ENCODE data around the gene SKA3.
"Not testable (repeated sequence)": the region's sequence is repeated elsewhere in the genome, so short reads cannot be mapped to it uniquely, and the experiment has no call there.

The SKA3 gene

DNA sequence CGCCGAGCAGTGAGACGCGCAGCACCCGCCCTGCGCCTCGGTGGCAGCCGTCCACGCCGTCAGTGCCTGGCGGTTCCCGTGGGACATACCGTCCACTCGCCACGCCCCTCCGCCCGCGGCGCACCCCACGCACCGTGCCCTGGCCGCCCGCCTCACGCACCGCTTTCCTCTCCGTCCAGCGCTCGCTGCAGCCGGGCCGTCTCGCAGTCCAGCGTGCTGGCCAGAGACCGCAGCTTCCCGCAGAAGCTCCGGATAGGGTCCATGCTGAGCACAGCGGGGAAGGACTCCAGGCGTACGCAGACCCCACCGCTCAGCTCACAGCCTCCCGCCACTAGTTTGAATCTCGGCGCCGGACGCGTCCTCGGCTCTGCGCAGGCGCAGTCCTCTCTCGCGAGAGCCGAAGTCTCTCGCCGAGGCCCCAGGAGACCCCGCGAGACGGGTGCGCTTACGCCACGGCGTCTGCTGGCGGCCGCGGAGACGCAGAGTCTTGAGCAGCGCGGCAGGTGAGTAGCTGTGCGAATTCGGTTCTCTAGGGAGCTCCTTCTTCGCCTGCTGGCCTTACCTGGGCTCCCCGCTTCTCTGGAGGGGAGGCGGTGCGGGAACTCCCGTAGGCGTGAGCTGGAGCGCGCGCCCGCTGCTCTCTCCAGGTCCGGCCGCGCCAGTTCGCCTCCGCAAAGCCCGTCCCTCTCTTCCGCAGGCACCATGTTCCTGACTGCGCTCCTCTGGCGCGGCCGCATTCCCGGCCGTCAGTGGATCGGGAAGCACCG, at the start of gene SKA3, which contains the start of gene MRPL57:
Gene SKA3 (minus strand): TSS at position 338 of the 767 bp plus-strand sequence. CDS start 75 bp downstream, at position 263.
Gene MRPL57 (plus strand): TSS at position 444 of the 767 bp plus-strand sequence. CDS start 259 bp downstream, at position 703.
- DNase-seq: peak; percentile 90

DNA sequence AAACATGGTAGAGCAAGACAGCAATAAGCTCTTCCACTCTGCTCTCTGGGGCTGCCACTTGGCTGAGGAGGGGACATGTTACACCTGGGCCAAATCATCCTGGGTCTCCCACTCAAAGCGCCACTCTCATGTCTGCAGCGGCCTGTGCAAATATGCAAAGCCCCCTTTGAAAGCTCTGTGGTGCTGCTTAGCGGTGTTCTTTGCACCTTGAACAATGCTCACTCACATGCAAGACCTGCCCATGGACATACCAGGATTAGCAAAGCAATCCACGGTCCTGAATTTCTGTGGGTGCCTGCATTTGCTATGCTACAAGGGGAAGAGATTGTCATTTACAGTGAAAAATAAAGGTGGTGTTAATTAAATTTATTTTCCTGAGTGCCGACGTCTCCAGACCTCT, 48.7 kb upstream of the SKA3 start:
- DNase-seq: no peak

DNA sequence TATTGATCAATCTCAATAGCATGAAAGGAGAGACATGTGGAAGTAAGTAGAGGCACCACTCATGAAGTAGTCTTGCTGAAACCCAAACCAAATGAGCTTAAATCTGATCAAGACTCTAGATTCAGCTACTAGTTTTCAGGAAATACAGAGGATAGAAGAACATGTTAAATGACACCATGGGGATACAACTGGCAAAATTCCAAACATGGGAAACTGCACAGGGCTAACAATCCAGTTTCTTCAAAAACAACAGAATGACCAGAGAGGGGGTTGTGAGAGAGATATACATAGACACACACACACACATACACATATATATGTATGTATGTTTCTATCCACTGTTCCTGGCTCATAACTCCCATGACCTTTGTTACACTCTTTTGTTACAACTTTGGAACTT, 44.9 kb upstream of the SKA3 start:
- DNase-seq: no peak

DNA sequence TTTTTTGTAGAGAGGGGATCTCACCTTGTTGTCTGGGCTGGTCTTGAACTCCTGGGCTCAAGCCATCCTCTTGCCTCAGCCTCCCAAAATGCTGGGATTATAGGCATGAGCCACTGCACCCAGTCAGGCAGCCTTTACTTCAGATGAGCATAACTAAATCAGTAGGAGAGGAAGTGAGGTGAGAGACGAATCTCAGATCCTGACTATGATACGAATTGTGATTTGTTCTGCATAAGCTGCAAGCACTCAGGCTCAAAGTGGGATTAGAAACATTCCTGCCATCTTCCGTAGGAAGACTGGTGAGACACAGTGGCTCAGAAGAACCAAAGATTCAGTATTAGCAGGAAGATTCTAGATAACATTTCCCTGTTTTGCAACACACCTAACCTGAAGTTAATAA, 43.4 kb upstream of the SKA3 start:
- DNase-seq: not testable (repeated sequence)

DNA sequence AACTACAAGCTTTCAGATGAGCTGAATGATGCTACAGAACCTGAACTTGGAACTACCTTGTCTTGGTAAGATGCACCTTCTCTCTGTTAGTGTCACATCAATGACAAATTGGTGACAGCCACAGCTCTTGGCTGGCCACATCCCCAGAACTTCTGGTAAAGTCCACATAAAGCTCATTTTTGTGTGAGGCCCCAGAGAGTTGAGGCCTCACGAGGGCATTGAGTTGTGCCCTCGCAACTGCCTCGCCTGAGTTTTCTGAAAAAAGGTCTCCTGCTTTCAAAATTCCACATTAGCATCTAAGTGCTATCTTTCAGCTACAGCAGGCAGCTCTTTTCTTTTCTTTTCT, 42.7 kb upstream of the SKA3 start:
- peak; percentile 90 for DNase-seq

DNA sequence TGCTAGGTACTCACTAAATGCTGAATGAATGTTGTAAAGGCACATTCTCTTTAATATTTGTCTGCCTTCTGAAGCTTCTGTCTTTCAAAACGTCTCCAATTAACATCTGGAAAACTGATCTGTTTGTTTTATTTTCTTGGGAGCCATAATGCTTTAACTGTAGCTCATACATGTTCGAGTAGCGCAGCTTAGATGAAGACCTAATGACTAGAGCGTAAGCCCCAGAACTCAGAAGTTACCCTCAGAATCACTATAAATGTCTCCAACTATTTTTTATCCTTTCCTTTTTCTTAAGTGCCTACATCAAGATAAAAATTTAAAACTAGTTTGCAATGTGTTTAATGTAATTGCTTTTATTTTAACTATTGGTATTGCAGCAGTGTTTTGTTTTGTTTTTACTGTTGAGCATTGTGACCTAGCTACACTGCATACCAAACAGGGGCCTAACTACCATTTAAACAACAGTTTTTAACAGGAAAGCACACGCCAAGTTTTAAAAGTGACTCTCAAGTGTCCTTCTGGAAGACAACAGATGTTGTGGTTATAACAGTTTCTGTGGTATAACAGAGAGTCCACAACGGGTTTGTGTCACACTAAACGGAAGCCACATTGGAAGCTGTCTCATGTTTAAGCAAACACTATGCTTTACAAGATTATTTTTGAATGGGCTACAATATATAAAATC, 42.1 kb upstream of the SKA3 start:
- peak; percentile 98 for DNase-seq

DNA sequence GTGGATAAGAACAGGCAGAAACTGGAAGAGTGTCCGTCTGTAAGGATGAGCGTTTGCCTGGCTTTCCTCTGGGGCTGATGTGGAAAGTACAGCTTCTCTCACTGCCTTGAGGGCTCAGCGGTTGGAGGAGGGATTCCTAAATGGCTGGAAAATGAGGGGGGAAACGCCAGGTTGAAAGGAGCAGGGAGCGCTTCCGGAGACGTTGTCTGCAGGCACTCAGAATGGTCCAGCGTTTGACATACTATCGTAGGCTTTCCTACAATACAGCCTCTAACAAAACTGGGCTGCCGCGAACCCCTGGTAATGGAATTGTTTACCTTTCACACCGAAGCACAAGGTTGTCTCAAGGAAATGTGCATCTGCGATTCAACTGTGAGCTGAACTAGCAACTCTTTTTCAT, 40.0 kb upstream of the SKA3 start:
- no peak for DNase-seq

DNA sequence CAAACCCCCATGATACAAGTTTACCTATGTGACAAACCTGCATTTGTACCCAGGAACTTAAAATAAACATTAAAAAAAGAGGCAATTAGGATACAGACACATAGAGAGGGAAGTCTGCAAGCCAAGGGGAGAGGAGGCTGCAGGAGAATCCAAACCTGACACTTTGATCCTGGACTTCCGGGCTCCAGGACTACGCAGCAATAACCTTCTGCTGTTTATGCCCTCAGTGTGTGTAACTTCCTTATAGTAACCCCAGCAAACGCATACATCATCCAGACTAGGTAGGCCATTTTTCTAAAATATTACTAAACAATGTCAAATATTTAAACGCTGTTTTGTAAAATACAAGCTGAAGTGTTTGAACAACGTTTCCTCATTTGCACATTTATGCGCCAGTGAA, 39.1 kb upstream of the SKA3 start:
- not testable (repeated sequence) for DNase-seq

DNA sequence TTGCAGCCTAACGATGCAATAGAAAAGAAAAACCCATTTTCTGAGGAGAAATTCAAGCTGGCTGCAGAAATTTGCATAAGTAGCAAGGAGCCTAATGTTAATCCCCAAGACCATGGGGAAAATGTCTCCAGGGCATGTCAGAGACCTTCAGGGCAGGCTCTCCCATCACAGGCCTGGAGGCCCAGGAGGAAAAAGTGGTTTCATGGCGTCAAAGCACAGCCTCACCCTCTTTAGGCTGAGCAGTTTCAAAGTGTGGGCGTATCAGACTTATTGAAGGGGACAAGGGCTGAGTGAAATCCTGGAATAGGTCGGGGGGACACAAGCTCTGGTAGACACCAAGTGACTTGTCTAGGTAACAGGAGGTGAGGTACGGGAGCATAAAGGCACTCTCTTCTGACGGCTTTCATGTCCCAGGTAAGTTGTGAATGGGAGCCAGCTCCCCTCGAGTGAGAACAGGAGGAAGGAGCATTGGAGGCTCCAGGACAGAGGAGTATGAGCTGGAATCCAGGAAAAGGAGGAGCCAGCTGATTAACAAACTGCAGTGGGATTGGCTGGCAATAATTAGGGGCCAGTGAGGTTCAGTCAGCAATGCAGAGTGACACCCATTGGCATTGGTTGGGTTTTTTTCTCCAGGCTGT, 35.9 kb upstream of the SKA3 start:
- no peak for DNase-seq

DNA sequence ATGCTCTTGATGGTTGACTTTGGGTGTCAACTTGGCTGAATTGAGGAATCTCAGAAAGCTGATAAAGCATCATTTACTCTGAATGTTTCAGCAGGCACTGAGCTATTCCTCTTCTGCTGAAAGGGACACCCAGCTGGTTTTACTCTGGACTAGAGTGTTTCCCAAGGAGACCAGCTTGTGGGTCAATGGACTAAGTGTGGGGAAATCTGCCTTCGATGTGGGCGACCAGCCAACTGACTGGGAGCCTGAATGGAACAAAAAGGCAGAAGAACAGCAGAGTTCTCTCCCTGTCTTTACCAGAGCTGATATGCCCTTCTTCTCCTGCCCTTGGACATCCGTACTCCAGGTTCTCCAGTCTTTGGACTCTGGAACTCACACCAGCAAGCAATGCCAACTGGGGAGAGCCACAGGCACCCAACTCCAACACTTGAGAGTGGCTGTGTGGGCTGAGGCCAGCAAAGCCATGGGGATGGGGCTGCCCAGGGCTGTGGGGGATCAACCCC, 32.4 kb upstream of the SKA3 start:
- no peak for DNase-seq

DNA sequence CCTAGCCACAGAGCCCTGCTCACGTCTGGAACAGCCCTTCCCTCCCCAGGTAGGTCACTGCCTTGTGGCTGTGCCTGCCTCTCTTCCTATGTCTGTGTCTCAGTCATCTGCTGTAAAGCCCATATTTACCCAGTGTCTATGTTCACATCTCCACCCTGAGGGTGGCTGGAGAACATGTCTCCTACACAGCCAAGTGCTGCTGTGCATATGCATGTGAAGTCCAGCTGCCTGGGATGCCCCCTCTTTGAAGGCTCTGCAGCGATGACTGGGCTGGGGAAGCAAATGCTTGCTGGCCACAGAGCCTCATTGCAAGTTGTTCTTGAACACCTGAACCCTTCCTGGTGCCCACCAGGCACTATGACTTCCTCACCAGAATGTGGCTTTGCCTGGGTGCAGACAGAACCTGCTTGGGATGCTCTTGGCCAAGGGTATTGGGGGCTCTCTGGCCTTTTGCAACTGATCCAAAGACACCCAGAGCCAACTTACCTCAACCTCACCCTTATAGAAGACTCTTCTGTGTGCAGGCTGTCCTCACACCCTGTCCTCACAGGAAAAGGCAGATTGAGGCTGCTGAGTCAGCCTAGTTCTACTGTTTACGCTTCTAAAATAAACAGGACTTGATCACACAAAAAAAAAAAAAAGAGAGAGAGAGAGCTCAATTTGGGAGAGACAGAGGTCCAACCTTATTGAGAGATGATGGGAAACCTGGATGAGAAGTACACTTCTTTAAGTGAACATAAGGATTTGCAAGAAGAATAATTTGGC, 26.6 kb upstream of the SKA3 start:
- no peak for DNase-seq

DNA sequence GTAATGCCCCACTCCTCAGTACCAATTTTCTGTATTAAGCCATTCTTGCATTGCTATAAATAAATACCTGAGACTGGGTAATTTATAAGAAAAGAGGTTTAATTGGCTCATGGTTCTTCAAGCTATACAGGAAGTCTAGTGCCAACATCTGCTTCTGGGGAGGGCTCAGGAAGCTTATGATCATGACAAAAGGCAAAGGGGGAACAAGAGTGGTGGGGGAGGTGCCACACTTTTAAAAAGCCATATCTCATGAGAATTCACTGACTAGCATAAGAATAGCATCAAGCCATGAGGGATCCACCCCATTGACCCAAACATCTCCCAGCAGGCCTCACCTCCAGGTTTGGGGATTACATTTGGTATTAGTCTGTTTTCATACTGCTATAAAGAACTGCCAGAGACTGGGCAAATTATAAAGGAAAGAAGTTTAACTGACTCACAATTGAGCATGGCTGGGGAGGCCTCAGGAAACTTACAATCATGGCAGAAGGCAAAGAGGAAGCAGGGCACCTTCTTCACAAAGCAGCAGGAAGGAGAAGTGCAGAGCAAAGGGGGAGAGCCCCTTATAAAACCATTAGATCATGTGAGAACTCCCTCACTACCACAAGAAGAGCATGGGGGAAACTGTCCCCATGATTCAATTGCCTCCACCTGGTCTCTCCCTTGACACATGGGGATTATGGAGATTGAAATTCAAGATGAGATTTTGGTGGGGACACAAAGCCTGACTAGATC, 25.3 kb upstream of the SKA3 start:
- peak; percentile 30 for DNase-seq

DNA sequence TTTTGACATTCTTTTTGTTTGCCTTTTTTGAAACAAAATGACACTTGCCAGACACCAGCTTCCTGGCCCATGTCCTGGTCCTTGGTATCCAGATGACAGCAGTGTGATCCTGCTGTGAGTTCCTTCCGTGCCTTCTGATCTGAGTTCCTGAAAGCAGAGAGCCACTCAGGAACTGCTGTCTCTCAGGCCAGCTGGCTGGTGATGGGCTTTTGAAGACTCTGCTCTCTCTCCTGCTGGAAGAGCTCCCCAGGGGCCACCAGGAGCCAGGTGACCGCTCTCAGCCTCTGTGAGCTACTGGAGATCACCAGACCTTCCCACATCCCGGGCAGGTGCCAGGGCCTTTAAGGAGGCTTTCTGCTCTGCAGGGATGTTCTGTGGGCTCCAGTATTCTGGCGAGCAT, 22.0 kb upstream of the SKA3 start:
- not testable (repeated sequence) for DNase-seq

DNA sequence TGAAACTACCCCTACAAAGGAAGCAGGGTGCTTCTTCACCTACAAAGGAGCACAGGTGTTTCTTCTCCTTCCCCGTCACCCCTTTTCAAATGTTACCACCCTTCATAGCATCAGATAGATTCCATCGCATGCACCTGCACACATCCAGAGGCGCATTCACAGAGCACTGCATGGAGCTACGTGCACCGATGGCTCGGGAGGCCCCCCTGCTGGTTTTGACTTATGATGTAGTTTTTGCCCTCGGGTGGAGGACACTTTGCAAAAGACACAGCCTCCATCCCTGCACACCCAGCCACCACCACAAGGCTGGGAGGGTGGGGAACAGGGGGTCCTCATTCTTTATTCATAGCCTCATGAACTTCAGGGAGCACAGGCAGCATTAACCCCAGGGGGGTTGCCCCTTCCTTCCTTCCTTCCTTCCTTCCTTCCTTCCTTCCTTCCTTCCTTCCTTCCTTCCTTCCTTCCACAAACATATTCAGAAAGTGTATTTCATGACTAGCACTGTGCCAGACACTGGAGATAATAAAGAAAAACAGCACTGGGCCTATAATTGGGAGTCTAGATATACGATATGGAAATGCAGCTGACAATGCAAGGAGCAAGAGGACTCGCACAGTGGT, 21.4 kb upstream of the SKA3 start:
- DNase-seq: not testable (repeated sequence)

DNA sequence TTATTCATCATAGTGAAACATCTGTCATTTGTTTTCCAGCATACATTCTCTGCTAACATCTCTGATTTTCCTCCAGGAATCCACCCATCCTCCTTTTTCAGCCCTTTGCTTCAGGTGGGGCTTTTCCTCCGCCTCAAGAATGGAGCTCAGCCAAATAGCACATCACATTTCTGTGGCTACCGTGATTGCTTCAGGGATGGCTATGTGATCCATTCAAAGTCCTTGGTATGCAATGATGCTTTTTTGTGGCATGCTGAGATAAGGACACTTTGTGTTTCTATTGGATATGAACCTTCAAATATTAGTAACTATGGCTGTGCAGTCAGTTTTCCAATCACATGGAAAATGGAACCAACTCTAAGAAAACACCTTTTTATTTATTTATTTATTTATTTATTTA, 18.4 kb upstream of the SKA3 start:
- not testable (repeated sequence) for DNase-seq

DNA sequence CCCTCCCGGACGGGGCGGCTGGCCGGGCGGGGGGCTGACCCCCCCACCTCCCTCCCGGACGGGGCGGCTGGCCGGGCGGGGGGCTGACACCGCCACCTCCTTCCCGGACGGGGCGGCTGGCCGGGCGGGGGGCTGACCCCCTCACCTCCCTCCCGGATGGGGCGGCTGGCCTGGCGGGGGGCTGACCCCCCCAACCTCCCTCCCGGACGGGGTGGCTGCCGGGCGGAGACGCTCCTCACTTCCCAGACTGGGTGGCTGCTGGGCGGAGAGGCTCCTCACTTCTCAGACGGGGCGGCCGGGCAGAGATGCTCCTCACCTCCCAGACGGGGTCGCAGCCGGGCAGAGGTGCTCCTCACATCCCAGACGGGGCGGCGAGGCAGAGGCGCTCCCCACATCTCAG, 10.1 kb upstream of the SKA3 start:
- not testable (repeated sequence) for DNase-seq

DNA sequence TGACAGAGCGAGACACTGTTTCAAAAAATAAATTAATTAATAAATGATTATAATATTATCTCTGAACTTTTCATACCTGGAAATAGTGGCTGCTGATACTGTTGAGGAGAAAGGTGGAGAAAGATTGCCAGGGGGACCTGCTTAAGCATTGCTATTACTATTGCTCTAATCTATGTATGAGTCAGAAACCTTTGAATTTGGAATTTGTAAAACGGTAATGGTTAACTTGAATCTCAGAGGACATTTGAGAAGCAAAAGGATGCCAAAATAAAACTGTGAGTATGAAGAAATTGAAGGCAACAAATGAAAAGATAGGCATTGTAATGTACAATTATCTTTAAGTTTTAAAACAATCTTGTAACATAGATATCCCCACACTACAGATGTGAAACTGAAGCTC, 5.3 kb upstream of the SKA3 start:
- no peak for DNase-seq

DNA sequence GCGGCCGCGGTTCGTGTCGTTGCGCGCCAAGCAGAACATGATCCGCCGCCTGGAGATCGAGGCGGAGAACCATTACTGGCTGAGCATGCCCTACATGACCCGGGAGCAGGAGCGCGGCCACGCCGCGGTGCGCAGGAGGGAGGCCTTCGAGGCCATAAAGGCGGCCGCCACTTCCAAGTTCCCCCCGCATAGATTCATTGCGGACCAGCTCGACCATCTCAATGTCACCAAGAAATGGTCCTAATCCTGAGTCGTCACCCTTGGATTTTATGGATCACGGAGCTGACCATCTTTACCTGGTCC, 581 bp upstream of the SKA3 start:
- no peak for DNase-seq

DNA sequence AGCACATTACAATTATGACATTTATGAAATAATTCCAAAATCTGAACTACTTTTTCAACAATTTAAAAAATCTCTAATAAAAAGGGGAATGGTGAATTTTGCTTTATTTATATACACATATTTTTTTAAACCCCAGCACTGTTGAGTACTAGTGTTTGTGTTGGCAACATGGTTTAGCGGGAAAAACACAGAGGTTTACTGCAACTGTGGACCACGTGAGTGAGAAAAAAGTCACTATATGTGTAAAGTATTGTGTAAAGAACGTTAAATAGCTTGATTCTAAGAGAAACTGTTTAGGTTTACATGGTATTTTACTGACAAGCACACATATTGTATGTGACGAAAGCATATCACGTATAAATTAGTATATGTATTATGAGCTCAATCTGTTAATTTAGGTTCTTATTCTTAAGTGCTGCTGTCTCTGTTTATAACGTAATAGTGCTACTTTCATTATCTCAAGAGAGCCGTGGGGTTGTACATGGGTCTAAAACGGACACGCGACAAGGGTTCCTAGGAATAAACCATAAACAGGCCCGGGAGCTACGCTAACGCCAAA, 617 bp downstream of the SKA3 start:
- peak; percentile 57 for DNase-seq

DNA sequence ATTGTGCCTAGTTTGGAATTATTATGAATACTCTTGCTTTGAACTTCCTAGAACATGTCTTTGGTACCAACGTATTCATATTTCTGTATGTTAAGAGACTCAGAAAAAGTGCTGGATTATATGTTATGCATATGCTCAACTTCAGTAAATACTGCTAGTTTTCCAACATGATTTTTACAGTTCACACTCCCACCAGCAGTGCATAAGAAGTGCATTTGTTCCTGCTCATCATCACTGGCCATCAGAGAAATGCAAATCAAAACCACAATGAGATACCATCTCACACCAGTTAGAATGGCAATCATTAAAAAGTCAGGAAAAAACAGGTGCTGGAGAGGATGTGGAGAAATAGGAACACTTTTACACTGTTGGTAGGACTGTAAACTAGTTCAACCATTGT, 2.6 kb downstream of the SKA3 start:
- not testable (repeated sequence) for DNase-seq

DNA sequence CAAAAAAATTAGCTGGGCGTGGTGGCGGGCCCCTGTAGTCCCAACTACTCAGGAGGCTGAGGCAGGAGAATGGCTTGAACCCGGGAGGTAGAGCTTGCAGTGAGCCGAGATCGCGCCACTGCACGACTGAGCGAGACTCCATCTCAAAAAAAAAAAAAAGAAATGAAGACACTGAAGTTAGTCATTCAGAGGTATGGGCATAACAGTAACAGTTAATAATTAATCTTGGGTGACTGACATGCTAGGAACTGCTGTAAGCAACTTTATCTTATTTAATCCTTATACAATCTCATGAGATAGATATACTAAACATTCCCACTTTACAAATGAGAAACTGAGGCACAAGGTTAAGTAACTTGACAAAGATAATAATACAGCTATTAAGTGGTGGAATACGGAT, 4.9 kb downstream of the SKA3 start:
- no peak for DNase-seq

DNA sequence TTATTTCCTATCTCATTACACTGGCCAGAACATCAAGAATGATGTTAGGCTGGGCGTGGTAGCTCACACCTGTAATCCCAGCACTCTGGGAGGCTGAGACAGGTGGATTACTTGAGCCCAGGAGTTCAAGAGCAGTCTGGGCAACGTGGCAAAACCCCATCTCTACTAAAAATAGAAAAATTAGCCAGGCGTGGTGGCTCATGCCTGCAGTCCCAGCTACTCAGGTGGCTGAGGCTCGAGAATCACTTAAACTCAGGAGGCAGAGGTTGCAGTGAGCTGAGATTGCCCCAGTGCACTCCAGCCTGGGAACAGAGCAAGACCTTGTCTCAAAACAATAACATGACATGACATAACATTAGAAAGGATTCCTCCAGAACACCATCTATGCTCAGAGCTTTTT, 10.7 kb downstream of the SKA3 start:
- DNase-seq: not testable (repeated sequence)

All from MV-4-11 (cell line).